Measurements from ENCODE around the gene PCYT1A. TPM values are rescaled to one million over a fixed set of nuclear protein-coding genes. Genes with fewer than 3 reads are reported as not detected.

Gene PCYT1A
- polyA plus RNA-seq, 1 donor from 2014 or later, result 22.2 TPM

DNA sequence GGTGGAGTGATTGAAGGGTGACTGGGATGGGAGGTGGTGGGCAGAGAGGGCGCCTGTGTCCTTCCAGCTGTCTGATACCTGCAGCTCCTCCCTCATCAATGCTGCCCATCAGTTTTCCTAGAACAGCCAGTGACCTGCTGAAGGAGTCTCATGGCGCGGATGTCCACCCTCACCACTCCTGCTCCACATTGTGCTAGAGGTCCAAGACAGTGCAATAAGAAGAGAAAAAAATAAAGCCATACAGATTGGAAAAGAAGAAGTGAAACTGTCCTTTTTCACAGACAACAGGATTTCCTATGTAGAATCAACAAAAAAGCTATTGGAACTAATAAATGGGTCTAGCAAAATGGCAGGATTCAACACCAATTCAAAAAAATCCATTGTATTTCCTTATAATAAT lies 83.7 kb downstream of the PCYT1A start:
- no peaks in the 10 kb centered on the region for H3K36me3 Mint-ChIP-seq
- H3K4me3 Mint-ChIP-seq, result peak overlapping the region; percentile 59 to 94 (median 73)
- peaks cover 30 to 38% (median 30%) of the 10 kb centered on the region in 3 donors for H3K4me1 Mint-ChIP-seq
- no peaks in the 10 kb centered on the region for H3K27me3 Mint-ChIP-seq
- peak overlapping the region; percentile 36 to 71 (median 71) for H3K27ac Mint-ChIP-seq
- H3K9me3 Mint-ChIP-seq, result peaks cover 0 to 2% (median 0%) of the 10 kb centered on the region in 3 donors

GRCh38 chr3:196202516-196202970 lies 85.0 kb downstream of the PCYT1A start:
- no peaks in the 10 kb centered on the region for H3K36me3 Mint-ChIP-seq
- H3K4me3 Mint-ChIP-seq, result peak overlapping the region; percentile 58 to 95 (median 86)
- H3K27me3 Mint-ChIP-seq, result no peaks in the 10 kb centered on the region
- peaks cover 0 to 2% (median 0%) of the 10 kb centered on the region in 3 donors for H3K9me3 Mint-ChIP-seq
- H3K4me1 Mint-ChIP-seq, result peaks cover 30 to 32% (median 30%) of the 10 kb centered on the region in 3 donors
- peak overlapping the region in 2 of 3 donors; percentile 71 to 81 for H3K27ac Mint-ChIP-seq

GRCh38 chr3:196198771-196199753 lies 88.5 kb downstream of the PCYT1A start:
- H3K4me3 Mint-ChIP-seq, result no peak overlapping the region
- no peaks in the 10 kb centered on the region for H3K9me3 Mint-ChIP-seq
- no peaks in the 10 kb centered on the region for H3K36me3 Mint-ChIP-seq
- H3K27me3 Mint-ChIP-seq, result no peaks in the 10 kb centered on the region
- peak overlapping the region in 1 of 3 donors; percentile 53 for H3K27ac Mint-ChIP-seq
- H3K4me1 Mint-ChIP-seq, result peaks cover 17 to 26% (median 18%) of the 10 kb centered on the region in 3 donors

DNA sequence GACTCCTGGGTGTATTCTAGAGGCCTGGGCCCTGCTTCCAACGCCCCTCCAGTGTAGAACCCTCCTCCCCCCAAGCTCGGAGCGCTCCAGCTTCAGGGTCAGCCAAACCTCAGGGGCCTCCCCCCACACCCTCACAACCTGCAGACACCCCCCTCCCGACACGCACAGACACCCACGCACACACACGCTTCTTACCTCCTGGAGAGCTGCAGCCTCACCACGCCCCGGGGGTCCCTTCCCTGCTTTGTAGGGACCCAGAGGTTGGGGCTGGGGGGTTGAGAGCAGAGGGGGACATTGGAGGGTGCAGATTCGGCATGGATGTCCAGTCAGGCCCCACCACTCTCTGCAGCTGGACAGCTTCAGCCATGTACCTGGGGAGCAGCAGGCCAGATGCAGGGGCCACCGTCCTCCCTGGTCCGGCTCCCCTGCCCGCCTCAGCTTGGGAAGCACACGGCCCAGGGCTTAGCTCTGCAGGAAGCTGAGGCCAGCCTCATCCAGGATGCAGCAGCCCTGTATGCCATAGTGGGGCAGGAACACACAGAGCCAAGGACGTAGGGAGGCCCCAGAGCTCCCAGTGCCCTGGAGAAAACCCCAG lies 89.3 kb downstream of the PCYT1A start:
- Mint-ChIP-seq H3K9me3 (no peaks in the 10 kb centered on the region), H3K27ac (no peak overlapping the region), H3K4me1 (peaks cover 13 to 22% (median 13%) of the 10 kb centered on the region in 3 donors), H3K4me3 (peak overlapping the region in 2 of 4 donors; percentile 33 to 72), H3K36me3 (no peaks in the 10 kb centered on the region), H3K27me3 (no peaks in the 10 kb centered on the region)

- H3K27me3 Mint-ChIP-seq, result no peaks in the 10 kb centered on the region
- H3K9me3 Mint-ChIP-seq, result no peaks in the 10 kb centered on the region
- no peaks in the 10 kb centered on the region for H3K36me3 Mint-ChIP-seq
- H3K4me3 Mint-ChIP-seq, result no peak overlapping the region
- peaks cover 13 to 22% (median 15%) of the 10 kb centered on the region in 3 donors for H3K4me1 Mint-ChIP-seq
- no peak overlapping the region for H3K27ac Mint-ChIP-seq
Observed at GRCh38 chr3:196197524-196197923, 90.0 kb downstream of the PCYT1A start.

GRCh38 chr3:196195664-196196265 lies 91.8 kb downstream of the PCYT1A start:
- no peaks in the 10 kb centered on the region for H3K27me3 Mint-ChIP-seq
- H3K9me3 Mint-ChIP-seq, result no peaks in the 10 kb centered on the region
- peak overlapping the region in 1 of 4 donors; percentile 17 for H3K4me3 Mint-ChIP-seq
- peaks cover 17 to 25% (median 18%) of the 10 kb centered on the region in 3 donors for H3K4me1 Mint-ChIP-seq
- H3K27ac Mint-ChIP-seq, result peak overlapping the region in 2 of 3 donors; percentile 31 to 51
- no peaks in the 10 kb centered on the region for H3K36me3 Mint-ChIP-seq

DNA sequence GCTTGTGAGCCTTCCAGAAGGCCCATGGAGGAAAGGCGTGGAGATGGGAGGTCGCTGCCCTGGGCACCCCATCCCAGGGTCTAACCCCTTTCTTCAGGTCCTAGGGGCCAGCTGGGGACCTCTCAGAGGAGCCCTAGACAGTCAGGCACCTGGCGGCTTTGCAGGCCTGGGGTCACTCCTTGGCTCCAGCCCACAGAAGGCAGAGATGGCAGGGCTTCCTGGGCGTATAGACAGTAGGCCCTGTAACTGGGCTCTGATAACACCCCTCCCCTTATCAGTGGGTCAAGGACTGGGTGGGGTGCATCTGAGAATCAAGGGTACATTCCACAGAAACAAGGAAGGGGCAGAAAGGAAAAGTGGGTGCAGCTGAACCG lies 93.0 kb downstream of the PCYT1A start:
- H3K4me1 Mint-ChIP-seq, result peaks cover 20 to 33% (median 20%) of the 10 kb centered on the region in 3 donors
- peak overlapping the region in 1 of 4 donors; percentile 45 for H3K4me3 Mint-ChIP-seq
- H3K36me3 Mint-ChIP-seq, result no peaks in the 10 kb centered on the region

GRCh38 chr3:196193736-196194541 lies 93.6 kb downstream of the PCYT1A start:
- Mint-ChIP-seq H3K9me3 (no peaks in the 10 kb centered on the region), H3K27ac (peak overlapping the region; percentile 99), H3K4me1 (peaks cover 25 to 38% (median 26%) of the 10 kb centered on the region in 3 donors), H3K27me3 (no peaks in the 10 kb centered on the region), H3K36me3 (no peaks in the 10 kb centered on the region), H3K4me3 (peak overlapping the region in 1 of 4 donors; percentile 91)

More for the DNA sequence above, 93.0 kb downstream of the PCYT1A start:
- H3K27me3 Mint-ChIP-seq, result no peaks in the 10 kb centered on the region
- no peaks in the 10 kb centered on the region for H3K9me3 Mint-ChIP-seq
- H3K27ac Mint-ChIP-seq, result peak overlapping the region; percentile 31 to 86 (median 51)

DNA sequence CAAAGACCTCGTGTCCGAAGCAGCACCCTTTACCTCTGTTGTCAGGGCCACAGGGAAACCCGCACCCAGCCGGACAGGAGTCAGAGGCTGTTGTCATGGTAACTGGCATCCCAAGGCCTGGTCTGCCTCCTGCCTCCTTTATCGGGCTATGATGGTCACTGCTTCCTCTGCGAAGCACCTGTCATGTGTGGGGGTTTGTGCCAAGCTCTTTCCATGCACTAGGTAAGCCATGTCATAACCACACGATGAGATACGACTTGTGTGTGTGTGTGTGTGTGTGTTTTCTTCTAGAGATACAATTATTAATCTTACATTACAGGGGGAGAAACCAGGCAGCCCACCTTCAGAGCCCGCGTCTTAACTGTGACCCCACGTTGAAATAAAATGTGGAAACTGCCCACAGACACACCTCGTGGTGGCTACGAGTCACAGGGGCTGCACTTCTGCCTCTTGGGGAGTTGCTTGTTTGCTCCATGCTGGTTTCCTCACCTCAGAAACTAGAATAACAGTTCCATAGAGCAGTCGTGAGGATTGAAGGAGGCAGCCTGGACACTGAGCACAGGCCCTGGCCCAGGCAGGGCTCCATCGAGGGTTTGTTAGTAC lies 94.3 kb downstream of the PCYT1A start:
- Mint-ChIP-seq H3K4me1 (peaks cover 26 to 41% (median 27%) of the 10 kb centered on the region in 3 donors), H3K36me3 (no peaks in the 10 kb centered on the region), H3K4me3 (peak overlapping the region; percentile 62 to 91 (median 86)), H3K27me3 (no peaks in the 10 kb centered on the region), H3K27ac (peak overlapping the region; percentile 99), H3K9me3 (no peaks in the 10 kb centered on the region)

DNA sequence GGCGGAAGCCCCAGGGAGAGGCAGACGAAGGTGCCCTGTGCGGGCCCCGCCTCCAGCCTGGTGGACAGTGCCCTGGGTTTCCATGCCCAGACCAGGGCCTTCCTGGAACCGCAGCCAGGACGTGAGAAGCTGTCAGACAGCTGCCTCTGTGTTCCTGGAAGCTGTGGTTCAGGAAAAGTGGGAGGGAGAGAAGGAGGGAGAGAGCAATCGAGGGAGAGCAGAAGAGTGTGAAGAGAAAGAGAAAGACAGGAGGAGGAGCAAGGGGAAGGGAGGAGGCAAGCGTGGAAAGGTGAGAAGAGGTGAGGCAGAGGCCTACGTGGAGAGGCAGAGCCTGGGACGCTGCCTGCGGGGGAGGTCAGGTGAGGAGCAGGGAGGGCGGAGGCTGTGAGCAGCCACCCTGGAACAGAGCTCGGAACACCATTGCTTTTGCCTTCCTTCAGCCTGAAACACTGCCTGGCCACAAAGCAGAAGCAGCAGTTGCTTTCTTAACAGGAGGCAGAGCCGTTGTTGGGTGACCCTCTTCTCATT lies 94.9 kb downstream of the PCYT1A start:
- Mint-ChIP-seq H3K4me3 (peak overlapping the region; percentile 62 to 91 (median 86)), H3K27me3 (no peaks in the 10 kb centered on the region), H3K4me1 (peaks cover 27 to 43% (median 27%) of the 10 kb centered on the region in 3 donors), H3K9me3 (no peaks in the 10 kb centered on the region), H3K36me3 (no peaks in the 10 kb centered on the region), H3K27ac (peak overlapping the region; percentile 99)

DNA sequence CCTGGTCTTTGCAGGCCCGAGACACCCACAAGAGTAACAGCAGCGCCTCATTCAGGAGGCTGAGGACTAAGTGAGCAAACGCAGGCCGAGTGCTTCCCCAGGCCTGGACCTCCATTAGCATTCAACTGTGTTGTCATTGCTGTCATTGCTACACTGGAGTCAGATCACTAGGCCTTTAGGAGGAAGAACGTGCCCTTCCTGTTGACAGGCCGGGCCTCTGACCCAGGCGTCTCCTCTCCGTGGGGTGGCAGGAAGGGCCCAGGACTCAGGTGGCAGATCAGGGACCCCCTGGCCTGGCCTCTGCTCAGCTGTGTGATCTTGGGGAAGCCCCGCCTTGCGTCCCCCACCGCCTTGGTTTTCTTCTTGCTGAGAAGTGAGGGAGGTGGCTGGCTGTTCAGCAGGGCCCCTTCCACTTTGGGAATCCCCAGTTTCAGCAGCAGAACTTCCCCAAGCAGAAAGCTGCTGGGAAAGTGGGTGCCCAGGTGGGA lies 95.4 kb downstream of the PCYT1A start:
- H3K36me3 Mint-ChIP-seq, result no peaks in the 10 kb centered on the region
- H3K4me3 Mint-ChIP-seq, result peak overlapping the region; percentile 62 to 91 (median 86)
- no peaks in the 10 kb centered on the region for H3K9me3 Mint-ChIP-seq
- H3K27ac Mint-ChIP-seq, result peak overlapping the region; percentile 99
- H3K4me1 Mint-ChIP-seq, result peaks cover 29 to 44% (median 30%) of the 10 kb centered on the region in 3 donors
- H3K27me3 Mint-ChIP-seq, result no peaks in the 10 kb centered on the region

GRCh38 chr3:196189566-196190347 lies 97.8 kb downstream of the PCYT1A start:
- peaks cover 37 to 48% (median 38%) of the 10 kb centered on the region in 3 donors for H3K4me1 Mint-ChIP-seq
- H3K27ac Mint-ChIP-seq, result peak overlapping the region; percentile 84 to 92 (median 87)

More at GRCh38 chr3:196189566-196190347, 97.8 kb downstream of the PCYT1A start:
- Mint-ChIP-seq H3K36me3 (no peaks in the 10 kb centered on the region), H3K4me3 (peak overlapping the region in 2 of 4 donors; percentile 76 to 84), H3K9me3 (no peaks in the 10 kb centered on the region), H3K27me3 (no peaks in the 10 kb centered on the region)
